Adipocyte (in vitro differentiated cells): ENCODE results near the gene STON2.
A peak's percentile ranks its signal among the peaks of the same experiment; 100 is the strongest.

Source experiments
- DNase-seq: peaks from one replicate; pipeline ENCODE4 v3.0.0-alpha.2; 2015; ENCODE audit warnings: low read depth
- H3K27me3 ChIP-seq: replicated peaks from 2 replicates; pipeline ENCODE4 v1.7.0; 2013; ENCODE audit warnings: mild to moderate bottlenecking, low read length, moderate library complexity; ENCODE audit not compliant: control insufficient read depth, insufficient read depth
- H3K36me3 ChIP-seq: 2 replicates; pipeline ENCODE4 v1.7.0; 2013; ENCODE audit warnings: low read length, mild to moderate bottlenecking, moderate library complexity; ENCODE audit not compliant: control insufficient read depth, insufficient read depth, severe bottlenecking
- H3K4me1 ChIP-seq: 2 replicates; pipeline ENCODE4 v1.7.0; 2013; ENCODE audit warnings: mild to moderate bottlenecking, low read length, moderate library complexity; ENCODE audit not compliant: control insufficient read depth, insufficient read depth
- H3K4me3 ChIP-seq: 2 replicates; pipeline ENCODE4 v1.7.0; 2013; ENCODE audit warnings: mild to moderate bottlenecking, low read length, moderate library complexity
- H3K9ac ChIP-seq: 2 replicates; pipeline ENCODE4 v1.7.0; 2013; ENCODE audit warnings: mild to moderate bottlenecking, low read length, moderate library complexity
- H3K9me3 ChIP-seq: 2 replicates; pipeline ENCODE4 v1.7.0; 2013; ENCODE audit warnings: mild to moderate bottlenecking, low read length, moderate library complexity; ENCODE audit not compliant: control insufficient read depth

Gene STON2

GRCh38 chr14:81273961-81274575, 126.1 kb downstream of the STON2 start:
- no peak for DNase-seq
- no peaks in the 10 kb centered on the region for H3K36me3 ChIP-seq
- peaks cover 11% of the 10 kb centered on the region for H3K4me1 ChIP-seq
- H3K9me3 ChIP-seq: no peaks in the 10 kb centered on the region
- no peak overlapping the region for H3K9ac ChIP-seq
- no peak overlapping the region for H3K4me3 ChIP-seq
- H3K27me3 ChIP-seq: peaks cover 11% of the 10 kb centered on the region

GRCh38 chr14:81273521-81273920, 126.6 kb downstream of the STON2 start:
- Histone ChIP-seq H3K4me3 (no peak overlapping the region), H3K27me3 (peaks cover 11% of the 10 kb centered on the region), H3K4me1 (peaks cover 11% of the 10 kb centered on the region), H3K36me3 (no peaks in the 10 kb centered on the region), H3K9me3 (no peaks in the 10 kb centered on the region), H3K9ac (no peak overlapping the region)
- DNase-seq: no peak

GRCh38 chr14:81272317-81272716, 127.8 kb downstream of the STON2 start:
- no peak overlapping the region for H3K9ac ChIP-seq
- no peak overlapping the region for H3K4me3 ChIP-seq
- peaks cover 11% of the 10 kb centered on the region for H3K4me1 ChIP-seq
- H3K9me3 ChIP-seq: no peaks in the 10 kb centered on the region
- H3K27me3 ChIP-seq: peaks cover 11% of the 10 kb centered on the region
- H3K36me3 ChIP-seq: no peaks in the 10 kb centered on the region
- DNase-seq: no peak

GRCh38 chr14:81269979-81270375, 130.1 kb downstream of the STON2 start:
- Histone ChIP-seq H3K36me3 (no peaks in the 10 kb centered on the region), H3K9me3 (no peaks in the 10 kb centered on the region), H3K4me1 (peaks cover 11% of the 10 kb centered on the region), H3K4me3 (no peak overlapping the region), H3K27me3 (peaks cover 4% of the 10 kb centered on the region), H3K9ac (no peak overlapping the region)
- DNase-seq: no peak

GRCh38 chr14:81269100-81269978, 130.8 kb downstream of the STON2 start:
- no peaks in the 10 kb centered on the region for H3K36me3 ChIP-seq

GRCh38 chr14:81268016-81268416, 132.1 kb downstream of the STON2 start:
- H3K9ac ChIP-seq: no peak overlapping the region
- H3K27me3 ChIP-seq: peaks cover 4% of the 10 kb centered on the region
- no peak overlapping the region for H3K4me3 ChIP-seq
- H3K36me3 ChIP-seq: no peaks in the 10 kb centered on the region
- no peak for DNase-seq
- no peaks in the 10 kb centered on the region for H3K9me3 ChIP-seq
- H3K4me1 ChIP-seq: peaks cover 9% of the 10 kb centered on the region

More at GRCh38 chr14:81269100-81269978, 130.8 kb downstream of the STON2 start:
- H3K9ac ChIP-seq: no peak overlapping the region
- H3K9me3 ChIP-seq: no peaks in the 10 kb centered on the region
- peaks cover 4% of the 10 kb centered on the region for H3K27me3 ChIP-seq
- peak; percentile 88 for DNase-seq
- H3K4me3 ChIP-seq: no peak overlapping the region
- peaks cover 11% of the 10 kb centered on the region for H3K4me1 ChIP-seq

- H3K36me3 ChIP-seq: no peaks in the 10 kb centered on the region
- H3K4me1 ChIP-seq: no peaks in the 10 kb centered on the region
- H3K9ac ChIP-seq: no peak overlapping the region
- DNase-seq: no peak
- H3K27me3 ChIP-seq: no peaks in the 10 kb centered on the region
- H3K4me3 ChIP-seq: no peak overlapping the region
- no peaks in the 10 kb centered on the region for H3K9me3 ChIP-seq
These were observed 134.4 kb downstream of the STON2 start for GRCh38 chr14:81265636-81266169.

- H3K9ac ChIP-seq: no peak overlapping the region
- no peaks in the 10 kb centered on the region for H3K36me3 ChIP-seq
- no peaks in the 10 kb centered on the region for H3K27me3 ChIP-seq
- no peaks in the 10 kb centered on the region for H3K4me1 ChIP-seq
- H3K4me3 ChIP-seq: no peak overlapping the region
- DNase-seq: no peak
- H3K9me3 ChIP-seq: no peaks in the 10 kb centered on the region
These were observed 135.5 kb downstream of the STON2 start for GRCh38 chr14:81264671-81265070.

GRCh38 chr14:81263777-81264410, 136.2 kb downstream of the STON2 start:
- Histone ChIP-seq H3K9ac (no peak overlapping the region), H3K9me3 (no peaks in the 10 kb centered on the region), H3K36me3 (no peaks in the 10 kb centered on the region), H3K27me3 (no peaks in the 10 kb centered on the region), H3K4me3 (no peak overlapping the region), H3K4me1 (no peaks in the 10 kb centered on the region)
- no peak for DNase-seq

GRCh38 chr14:81261176-81261575, 138.9 kb downstream of the STON2 start:
- H3K9me3 ChIP-seq: no peaks in the 10 kb centered on the region
- H3K4me1 ChIP-seq: no peaks in the 10 kb centered on the region
- H3K4me3 ChIP-seq: no peak overlapping the region
- no peak overlapping the region for H3K9ac ChIP-seq
- H3K36me3 ChIP-seq: no peaks in the 10 kb centered on the region
- no peak for DNase-seq
- H3K27me3 ChIP-seq: no peaks in the 10 kb centered on the region

- Histone ChIP-seq H3K9ac (no peak overlapping the region), H3K9me3 (no peaks in the 10 kb centered on the region), H3K36me3 (no peaks in the 10 kb centered on the region), H3K27me3 (no peaks in the 10 kb centered on the region), H3K4me3 (no peak overlapping the region), H3K4me1 (no peaks in the 10 kb centered on the region)
- DNase-seq: no peak
These were observed 139.4 kb downstream of the STON2 start for GRCh38 chr14:81260732-81261131.
